ENCODE results near the gene CCNY. TPM values are rescaled to one million over a fixed set of nuclear protein-coding genes. Genes with fewer than 3 reads are reported as not detected.

The CCNY gene
- total RNA-seq, 2 experiments from 2014 or later, result 37.0 to 55.8 TPM

- no peaks in the 10 kb centered on the region for H4K20me1 ChIP-seq (ENCODE audit: insufficient read depth, low read length)
- no TSS peak for BruUV-seq (replicated peaks)
These were observed 159.3 kb downstream of the CCNY start for GRCh38 chr10:35495521-35496119.

GRCh38 chr10:35497909-35498308 is 161.6 kb downstream of the CCNY start:
- no TSS peak for BruUV-seq (replicated peaks)
- H3K79me2 ChIP-seq (ENCODE audit: insufficient read depth, low read depth, low read length), result peaks cover 30% of the 10 kb centered on the region; the same call in 1 of the 2 replicates
- H2AFZ ChIP-seq (ENCODE audit: low read length), result no peak overlapping the region
- intact Hi-C loops (cut with micrococcal nuclease; ENCODE audit: unreplicated experiment), result loop anchor here (5.0 kb wide), 1 partner anchor 161 kb away; the partner anchor contains the start of gene CCNY
- TF ChIP-seq EZH2phosphoT487 (IDR thresholded peaks at IDR 0.05; ENCODE audit: borderline replicate concordance, low read depth, low read length), result no peak
- TF ChIP-seq, protein P1, sequence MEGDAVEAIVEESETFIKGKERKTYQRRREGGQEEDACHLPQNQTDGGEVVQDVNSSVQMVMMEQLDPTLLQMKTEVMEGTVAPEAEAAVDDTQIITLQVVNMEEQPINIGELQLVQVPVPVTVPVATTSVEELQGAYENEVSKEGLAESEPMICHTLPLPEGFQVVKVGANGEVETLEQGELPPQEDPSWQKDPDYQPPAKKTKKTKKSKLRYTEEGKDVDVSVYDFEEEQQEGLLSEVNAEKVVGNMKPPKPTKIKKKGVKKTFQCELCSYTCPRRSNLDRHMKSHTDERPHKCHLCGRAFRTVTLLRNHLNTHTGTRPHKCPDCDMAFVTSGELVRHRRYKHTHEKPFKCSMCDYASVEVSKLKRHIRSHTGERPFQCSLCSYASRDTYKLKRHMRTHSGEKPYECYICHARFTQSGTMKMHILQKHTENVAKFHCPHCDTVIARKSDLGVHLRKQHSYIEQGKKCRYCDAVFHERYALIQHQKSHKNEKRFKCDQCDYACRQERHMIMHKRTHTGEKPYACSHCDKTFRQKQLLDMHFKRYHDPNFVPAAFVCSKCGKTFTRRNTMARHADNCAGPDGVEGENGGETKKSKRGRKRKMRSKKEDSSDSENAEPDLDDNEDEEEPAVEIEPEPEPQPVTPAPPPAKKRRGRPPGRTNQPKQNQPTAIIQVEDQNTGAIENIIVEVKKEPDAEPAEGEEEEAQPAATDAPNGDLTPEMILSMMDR (conservative IDR thresholded peaks at IDR 0.05; ENCODE audit: low read length), result no peak
- POLR2A ChIA-PET, result interaction anchor here (1.1 to 3.2 kb wide), 3 partner anchors 7 to 97 kb away, joined by 3 to 21 read pairs (median 4); no protein-coding TSS in a partner anchor
- DNase-seq (ENCODE audit: low spot score), result no peak
- H4K20me1 ChIP-seq (ENCODE audit: insufficient read depth, low read length), result no peaks in the 10 kb centered on the region
- H3K9me2 ChIP-seq (ENCODE audit: insufficient read depth, low read length), result no peaks in the 10 kb centered on the region
- H3K36me3 ChIP-seq (ENCODE audit: insufficient read depth, low read length), result no peaks in the 10 kb centered on the region
- CTCF ChIA-PET (ENCODE audit: unreplicated experiment), result no interaction called here
- H3K4me2 ChIP-seq (ENCODE audit: low read length), result peak overlapping the region; percentile 72
- peaks cover 94% of the 10 kb centered on the region for H3K4me1 ChIP-seq (ENCODE audit: insufficient read depth, low read length, poor library complexity, severe bottlenecking)
- H3K9me3 ChIP-seq (ENCODE audit: low read length), result no peaks in the 10 kb centered on the region
- peak overlapping the region; percentile 63 for H3K27ac ChIP-seq (ENCODE audit: low read depth, low read length, poor library complexity, severe bottlenecking)
- peak overlapping the region; percentile 43 for H3K4me3 ChIP-seq (ENCODE audit: low read depth, low read length, poor library complexity, severe bottlenecking)

More at GRCh38 chr10:35495521-35496119, 159.3 kb downstream of the CCNY start:
- peaks cover 90% of the 10 kb centered on the region for H3K4me1 ChIP-seq (ENCODE audit: insufficient read depth, low read length, poor library complexity, severe bottlenecking)
- intact Hi-C loops (cut with micrococcal nuclease; ENCODE audit: unreplicated experiment), result loop anchor here (5.0 kb wide), 1 partner anchor 158 kb away; the partner anchor contains the start of gene CCNY
- TF ChIP-seq, protein P1 (conservative IDR thresholded peaks at IDR 0.05; ENCODE audit: low read length), result no peak
- no peak for TF ChIP-seq EZH2phosphoT487 (IDR thresholded peaks at IDR 0.05; ENCODE audit: borderline replicate concordance, low read depth, low read length)
- H3K9me3 ChIP-seq (ENCODE audit: low read length), result no peaks in the 10 kb centered on the region
- peak overlapping the region; percentile 30 for H3K4me3 ChIP-seq (ENCODE audit: low read depth, low read length, poor library complexity, severe bottlenecking)
- H3K9me2 ChIP-seq (ENCODE audit: insufficient read depth, low read length), result no peaks in the 10 kb centered on the region
- peaks cover 30% of the 10 kb centered on the region; the same call in 1 of the 2 replicates for H3K79me2 ChIP-seq (ENCODE audit: insufficient read depth, low read depth, low read length)
- peak overlapping the region; percentile 79 for H3K27ac ChIP-seq (ENCODE audit: low read depth, low read length, poor library complexity, severe bottlenecking)
- ChIA-PET POLR2A (interaction anchor here (0.6 to 3.2 kb wide), 6 partner anchors 10 to 116 kb away, joined by 3 to 21 read pairs (median 4); no protein-coding TSS in a partner anchor), CTCF (ENCODE audit: unreplicated experiment) (interaction anchor here (1.0 to 1.4 kb wide), 2 partner anchors 25 to 116 kb away, joined by 3 to 5 read pairs; no protein-coding TSS in a partner anchor)
- H2AFZ ChIP-seq (ENCODE audit: low read length), result peak overlapping the region; percentile 83
- DNase-seq (ENCODE audit: low spot score), result peak; percentile 56
- no peaks in the 10 kb centered on the region for H3K36me3 ChIP-seq (ENCODE audit: insufficient read depth, low read length)
- H3K4me2 ChIP-seq (ENCODE audit: low read length), result peak overlapping the region; percentile 68

DNA sequence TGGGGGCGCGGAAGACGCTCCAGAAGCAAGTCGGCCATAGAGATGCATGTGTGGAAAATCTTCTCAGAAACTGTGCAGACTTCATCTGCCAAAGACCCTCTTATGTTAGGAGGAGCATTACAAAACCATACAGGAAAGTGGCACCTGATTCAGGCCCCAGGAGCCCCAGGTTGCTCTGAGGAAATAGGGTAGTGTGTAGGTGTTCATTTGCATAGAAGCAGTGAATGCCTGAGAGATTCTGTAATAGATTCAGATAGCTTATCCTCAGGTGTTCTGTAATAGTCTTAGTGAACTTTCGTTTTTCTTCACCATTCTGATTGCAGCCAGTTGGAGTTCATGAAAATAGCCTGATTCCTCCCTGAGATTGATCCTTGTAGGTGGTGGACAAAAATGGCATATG is 162.4 kb downstream of the CCNY start:
- Histone ChIP-seq H3K4me3 (ENCODE audit: low read depth, low read length, poor library complexity, severe bottlenecking) (peak overlapping the region; percentile 43), H3K79me2 (ENCODE audit: insufficient read depth, low read depth, low read length) (peaks cover 29% of the 10 kb centered on the region; the same call in 1 of the 2 replicates), H3K27ac (ENCODE audit: low read depth, low read length, poor library complexity, severe bottlenecking) (peak overlapping the region; percentile 63), H3K9me2 (ENCODE audit: insufficient read depth, low read length) (no peaks in the 10 kb centered on the region), H4K20me1 (ENCODE audit: insufficient read depth, low read length) (no peaks in the 10 kb centered on the region), H3K4me1 (ENCODE audit: insufficient read depth, low read length, poor library complexity, severe bottlenecking) (peaks cover 86% of the 10 kb centered on the region), H3K4me2 (ENCODE audit: low read length) (peak overlapping the region; percentile 72), H3K36me3 (ENCODE audit: insufficient read depth, low read length) (no peaks in the 10 kb centered on the region), H3K9me3 (ENCODE audit: low read length) (no peaks in the 10 kb centered on the region), H2AFZ (ENCODE audit: low read length) (no peak overlapping the region; the same call in 1 of the 2 replicates)
- BruUV-seq (replicated peaks), result no TSS peak
- TF ChIP-seq EZH2phosphoT487 (IDR thresholded peaks at IDR 0.05; ENCODE audit: borderline replicate concordance, low read depth, low read length), result no peak
- TF ChIP-seq, protein P1 (conservative IDR thresholded peaks at IDR 0.05; ENCODE audit: low read length), result no peak
- DNase-seq (ENCODE audit: low spot score), result peak; percentile 64
- CTCF ChIA-PET (ENCODE audit: unreplicated experiment), result no interaction called here
- intact Hi-C loops (cut with micrococcal nuclease; ENCODE audit: unreplicated experiment), result loop anchor here (5.0 kb wide), 1 partner anchor 161 kb away; the partner anchor contains the start of gene CCNY
- POLR2A ChIA-PET, result interaction anchor here (1.4 kb wide), 1 partner anchor 11 kb away, joined by 3 read pairs; no protein-coding TSS in a partner anchor

Measured in OCI-LY7 (cell line).